ENCODE data around the gene IRF2BPL. TPM values are rescaled to one million over a fixed set of nuclear protein-coding genes. Genes with fewer than 3 reads are reported as not detected.
"Not testable (repeated sequence)": the region's sequence is repeated elsewhere in the genome, so short reads cannot be mapped to it uniquely, and the experiment has no call there.

Gene IRF2BPL
- total RNA-seq, 1 donor from 2014 or later = 40.0 TPM

GRCh38 chr14:77035267-77035666 lies 6.8 kb upstream of the IRF2BPL start:
- no peak for DNase-seq (ENCODE audit: low spot score)

- DNase-seq (ENCODE audit: low spot score) = peak; percentile 85
These were observed 5.4 kb upstream of the IRF2BPL start for GRCh38 chr14:77033622-77034589.

GRCh38 chr14:77032844-77033621 lies 4.5 kb upstream of the IRF2BPL start:
- DNase-seq (ENCODE audit: low spot score) = peak; percentile 99

GRCh38 chr14:77032491-77032843 lies 4.0 kb upstream of the IRF2BPL start:
- DNase-seq (ENCODE audit: low spot score) = no peak

GRCh38 chr14:77031759-77032490 lies 3.4 kb upstream of the IRF2BPL start:
- DNase-seq (ENCODE audit: low spot score) = peak; percentile 85

GRCh38 chr14:77027538-77028383 lies 747 bp downstream of the IRF2BPL start:
- peak; percentile 78 for DNase-seq (ENCODE audit: low spot score)

- DNase-seq (ENCODE audit: low spot score) = peak; percentile 43
These were observed 1.5 kb downstream of the IRF2BPL start for GRCh38 chr14:77026930-77027537.

- peak; percentile 35 for DNase-seq (ENCODE audit: low spot score)
These were observed 2.2 kb downstream of the IRF2BPL start for GRCh38 chr14:77026166-77026929.

GRCh38 chr14:77025744-77026165 lies 2.8 kb downstream of the IRF2BPL start:
- no peak for DNase-seq (ENCODE audit: low spot score)

GRCh38 chr14:77024171-77024691 lies 4.3 kb downstream of the IRF2BPL start:
- peak; percentile 68 for DNase-seq (ENCODE audit: low spot score)

- peak; percentile 61 for DNase-seq (ENCODE audit: low spot score)
These were observed 5.2 kb downstream of the IRF2BPL start for GRCh38 chr14:77023001-77023996.

- no peak for DNase-seq (ENCODE audit: low spot score)
These were observed 6.2 kb downstream of the IRF2BPL start for GRCh38 chr14:77022236-77022852.

GRCh38 chr14:77021424-77021823 lies 7.1 kb downstream of the IRF2BPL start:
- DNase-seq (ENCODE audit: low spot score) = not testable (repeated sequence)

- no peak for DNase-seq (ENCODE audit: low spot score)
These were observed 9.7 kb downstream of the IRF2BPL start for GRCh38 chr14:77018785-77019184.

- DNase-seq (ENCODE audit: low spot score) = no peak
These were observed 10.8 kb downstream of the IRF2BPL start for GRCh38 chr14:77017666-77018065.

GRCh38 chr14:77014734-77015133 lies 13.8 kb downstream of the IRF2BPL start:
- DNase-seq (ENCODE audit: low spot score) = no peak

GRCh38 chr14:77014004-77014604 lies 14.4 kb downstream of the IRF2BPL start:
- peak; percentile 83 for DNase-seq (ENCODE audit: low spot score)

Data from umbilical cord (tissue), 2 donors.